WI38 (cell line): ENCODE results near the gene HTT-AS.

ENCODE experiments used
- H3K4me3 ChIP-seq: 2 replicates; pipeline ENCODE4 v1.5.1; 2011; ENCODE audit warnings: low read depth, mild to moderate bottlenecking, control low read depth, low read length
- CTCF ChIP-seq: IDR thresholded peaks from 2 replicates; pipeline ENCODE4 v1.5.1; 2012; ENCODE audit warnings: low read depth, mild to moderate bottlenecking, control low read depth, low read length

Gene HTT-AS

GRCh38 chr4:3074078-3074845 is at the start of gene HTT-AS, which contains the start of gene HTT:
HTT-AS (minus strand) TSS chr4:3074538.
HTT (plus strand) TSS chr4:3074681; CDS start chr4:3074826, 145 bp downstream.
- peak within 1 kb of the TSS; percentile 92 for H3K4me3 ChIP-seq
- TF ChIP-seq CTCF = no peak

GRCh38 chr4:3123181-3123671 is 48.9 kb upstream of the HTT-AS start:
- TF ChIP-seq CTCF = no peak
- H3K4me3 ChIP-seq = no peak overlapping the region

GRCh38 chr4:3122081-3122563 is 47.8 kb upstream of the HTT-AS start:
- no peak for TF ChIP-seq CTCF
- H3K4me3 ChIP-seq = no peak overlapping the region

- TF ChIP-seq CTCF = no peak
- no peak overlapping the region for H3K4me3 ChIP-seq
Observed at GRCh38 chr4:3121596-3121995, 47.3 kb upstream of the HTT-AS start.

GRCh38 chr4:3121110-3121509 is 46.8 kb upstream of the HTT-AS start:
- no peak for TF ChIP-seq CTCF
- no peak overlapping the region for H3K4me3 ChIP-seq

- no peak overlapping the region for H3K4me3 ChIP-seq
- TF ChIP-seq CTCF = no peak
Observed at GRCh38 chr4:3119464-3119863, 45.1 kb upstream of the HTT-AS start.

GRCh38 chr4:3118312-3118711 is 44.0 kb upstream of the HTT-AS start:
- TF ChIP-seq CTCF = no peak
- no peak overlapping the region for H3K4me3 ChIP-seq
